Astrocyte (in vitro differentiated cells and primary cell): ENCODE results near the gene SMYD4. TPM values are rescaled to one million over a fixed set of nuclear protein-coding genes. Genes with fewer than 3 reads are reported as not detected.

Experiments used
- DNase-seq: peaks from one replicate; pipeline ENCODE4 v3.0.0-alpha.2; 2010; ENCODE audit warnings: low read depth
- FAIRE-seq: peaks from 2 replicates; lab custom pipeline; 2011; peaks lifted over from hg19 to GRCh38; lab: Jason Lieb, UNC
- H2AFZ ChIP-seq: 2 replicates; pipeline ENCODE4 v1.6.0; 2012; ENCODE audit warnings: low read depth, low read length, inconsistent platforms
- H3K27ac ChIP-seq: 2 replicates; pipeline ENCODE4 v1.5.1; 2011; ENCODE audit warnings: low read depth, low read length, inconsistent platforms
- H3K27me3 ChIP-seq: 2 replicates; pipeline ENCODE4 v1.6.0; 2011; ENCODE audit warnings: low read length, inconsistent platforms; ENCODE audit not compliant: insufficient read depth
- H3K36me3 ChIP-seq: 2 replicates; pipeline ENCODE4 v1.5.1; 2011; ENCODE audit warnings: low read length, inconsistent platforms; ENCODE audit not compliant: insufficient read depth
- H3K4me1 ChIP-seq: 2 replicates; pipeline ENCODE4 v1.5.1; 2011; ENCODE audit warnings: low read length, inconsistent platforms; ENCODE audit not compliant: insufficient read depth
- H3K4me2 ChIP-seq: 2 replicates; pipeline ENCODE4 v1.6.0; 2012; ENCODE audit warnings: low read length, inconsistent platforms
- H3K4me3 ChIP-seq: 2 replicates; pipeline ENCODE4 v1.5.1; 2011; ENCODE audit warnings: low read depth, mild to moderate bottlenecking, low read length, inconsistent platforms; ENCODE audit not compliant: insufficient read depth
- H3K79me2 ChIP-seq: 2 replicates; pipeline ENCODE4 v1.6.0; 2012; ENCODE audit warnings: mild to moderate bottlenecking, low read length, inconsistent platforms; ENCODE audit not compliant: insufficient read depth
- H3K9ac ChIP-seq: 2 replicates; pipeline ENCODE4 v1.6.0; 2012; ENCODE audit warnings: mild to moderate bottlenecking, low read length, inconsistent platforms
- H3K9me3 ChIP-seq: 2 replicates; pipeline ENCODE4 v1.5.1; 2012; ENCODE audit warnings: low read depth, mild to moderate bottlenecking, low read length, inconsistent platforms; ENCODE audit not compliant: insufficient read depth
- H4K20me1 ChIP-seq: 2 replicates; pipeline ENCODE4 v1.6.0; 2012; ENCODE audit warnings: low read length, inconsistent platforms; ENCODE audit not compliant: insufficient read depth
- H3K27ac Mint-ChIP-seq: one replicate; pipeline ENCODE4 v1.8.0; 2021; ENCODE audit warnings: mild to moderate bottlenecking, mixed read lengths; ENCODE audit not compliant: unreplicated experiment
- H3K27me3 Mint-ChIP-seq: one replicate; pipeline ENCODE4 v1.8.0; 2021; ENCODE audit warnings: low read depth, mixed read lengths; ENCODE audit not compliant: unreplicated experiment
- H3K36me3 Mint-ChIP-seq: one replicate; pipeline ENCODE4 v1.8.0; 2021; ENCODE audit warnings: low read depth, mixed read lengths; ENCODE audit not compliant: unreplicated experiment
- H3K4me1 Mint-ChIP-seq: one replicate; pipeline ENCODE4 v1.8.0; 2021; ENCODE audit warnings: low read depth, mixed read lengths; ENCODE audit not compliant: unreplicated experiment
- H3K4me3 Mint-ChIP-seq: one replicate; pipeline ENCODE4 v1.8.0; 2021; ENCODE audit warnings: mild to moderate bottlenecking, moderate library complexity, mixed read lengths; ENCODE audit not compliant: unreplicated experiment
- H3K9me3 Mint-ChIP-seq: one replicate; pipeline ENCODE4 v1.8.0; 2021; ENCODE audit warnings: mild to moderate bottlenecking, mixed read lengths; ENCODE audit not compliant: unreplicated experiment
- EZH2 ChIP-seq: IDR thresholded peaks from 2 replicates; pipeline ENCODE4 v1.6.1; 2012; ENCODE audit warnings: mild to moderate bottlenecking, low read length, inconsistent platforms; ENCODE audit not compliant: insufficient read depth
- total RNA-seq: library from RNA; stranded (reverse); gene quantifications from 2 replicates; pipeline ENCODE4 v1.2.1, GENCODE V29; 2021
- TF ChIP-seq, protein P1 (sequence below): IDR thresholded peaks from 2 replicates; pipeline ENCODE4 v1.5.1; 2011; ENCODE audit warnings: low read depth, mild to moderate bottlenecking, inconsistent platforms, low read length, moderate library complexity; ENCODE audit not compliant: insufficient read depth

Gene SMYD4
- total RNA-seq, 1 donor from 2014 or later = 10.7 TPM

DNA sequence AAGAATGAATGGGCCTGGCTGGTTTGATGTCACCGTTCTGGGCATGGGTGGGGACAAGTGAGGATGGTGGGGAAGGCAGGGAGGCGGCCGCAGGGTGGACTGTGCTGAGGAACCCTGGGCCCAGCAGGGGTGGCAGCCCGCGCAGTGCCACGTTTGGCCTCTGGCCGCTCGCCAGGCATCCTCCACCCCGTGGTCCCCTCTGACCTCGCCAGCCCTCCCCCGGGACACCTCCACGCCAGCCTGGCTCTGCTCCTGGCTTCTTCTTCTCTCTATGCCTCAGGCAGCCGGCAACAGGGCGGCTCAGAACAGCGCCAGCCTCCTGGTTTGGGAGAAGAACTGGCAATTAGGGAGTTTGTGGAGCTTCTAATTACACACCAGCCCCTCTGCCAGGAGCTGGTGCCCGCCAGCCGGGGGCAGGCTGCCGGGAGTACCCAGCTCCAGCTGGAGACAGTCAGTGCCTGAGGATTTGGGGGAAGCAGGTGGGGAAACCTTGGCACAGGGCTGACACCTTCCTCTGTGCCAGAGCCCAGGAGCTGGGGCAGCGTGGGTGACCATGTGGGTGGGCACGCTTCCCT is 74.4 kb downstream of the SMYD4 start:
- H3K79me2 ChIP-seq = no peaks in the 10 kb centered on the region
- H3K4me3 ChIP-seq = no peak overlapping the region
- H3K27ac ChIP-seq = no peak overlapping the region
- H3K9ac ChIP-seq = no peak overlapping the region
- H3K4me2 ChIP-seq = no peak overlapping the region
- TF ChIP-seq EZH2 = no peak
- TF ChIP-seq, protein P1, sequence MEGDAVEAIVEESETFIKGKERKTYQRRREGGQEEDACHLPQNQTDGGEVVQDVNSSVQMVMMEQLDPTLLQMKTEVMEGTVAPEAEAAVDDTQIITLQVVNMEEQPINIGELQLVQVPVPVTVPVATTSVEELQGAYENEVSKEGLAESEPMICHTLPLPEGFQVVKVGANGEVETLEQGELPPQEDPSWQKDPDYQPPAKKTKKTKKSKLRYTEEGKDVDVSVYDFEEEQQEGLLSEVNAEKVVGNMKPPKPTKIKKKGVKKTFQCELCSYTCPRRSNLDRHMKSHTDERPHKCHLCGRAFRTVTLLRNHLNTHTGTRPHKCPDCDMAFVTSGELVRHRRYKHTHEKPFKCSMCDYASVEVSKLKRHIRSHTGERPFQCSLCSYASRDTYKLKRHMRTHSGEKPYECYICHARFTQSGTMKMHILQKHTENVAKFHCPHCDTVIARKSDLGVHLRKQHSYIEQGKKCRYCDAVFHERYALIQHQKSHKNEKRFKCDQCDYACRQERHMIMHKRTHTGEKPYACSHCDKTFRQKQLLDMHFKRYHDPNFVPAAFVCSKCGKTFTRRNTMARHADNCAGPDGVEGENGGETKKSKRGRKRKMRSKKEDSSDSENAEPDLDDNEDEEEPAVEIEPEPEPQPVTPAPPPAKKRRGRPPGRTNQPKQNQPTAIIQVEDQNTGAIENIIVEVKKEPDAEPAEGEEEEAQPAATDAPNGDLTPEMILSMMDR = no peak
- Mint-ChIP-seq H3K27me3 (peaks cover 12% of the 10 kb centered on the region), H3K9me3 (no peaks in the 10 kb centered on the region), H3K36me3 (no peaks in the 10 kb centered on the region), H3K4me1 (no peaks in the 10 kb centered on the region), H3K4me3 (no peak overlapping the region), H3K27ac (no peak overlapping the region)
- peaks cover 4% of the 10 kb centered on the region for H3K27me3 ChIP-seq
- H3K9me3 ChIP-seq = no peaks in the 10 kb centered on the region
- no peaks in the 10 kb centered on the region for H3K36me3 ChIP-seq
- DNase-seq (no peak), FAIRE-seq (no peak)
- H4K20me1 ChIP-seq = no peaks in the 10 kb centered on the region
- no peaks in the 10 kb centered on the region for H3K4me1 ChIP-seq
- no peak overlapping the region for H2AFZ ChIP-seq

DNA sequence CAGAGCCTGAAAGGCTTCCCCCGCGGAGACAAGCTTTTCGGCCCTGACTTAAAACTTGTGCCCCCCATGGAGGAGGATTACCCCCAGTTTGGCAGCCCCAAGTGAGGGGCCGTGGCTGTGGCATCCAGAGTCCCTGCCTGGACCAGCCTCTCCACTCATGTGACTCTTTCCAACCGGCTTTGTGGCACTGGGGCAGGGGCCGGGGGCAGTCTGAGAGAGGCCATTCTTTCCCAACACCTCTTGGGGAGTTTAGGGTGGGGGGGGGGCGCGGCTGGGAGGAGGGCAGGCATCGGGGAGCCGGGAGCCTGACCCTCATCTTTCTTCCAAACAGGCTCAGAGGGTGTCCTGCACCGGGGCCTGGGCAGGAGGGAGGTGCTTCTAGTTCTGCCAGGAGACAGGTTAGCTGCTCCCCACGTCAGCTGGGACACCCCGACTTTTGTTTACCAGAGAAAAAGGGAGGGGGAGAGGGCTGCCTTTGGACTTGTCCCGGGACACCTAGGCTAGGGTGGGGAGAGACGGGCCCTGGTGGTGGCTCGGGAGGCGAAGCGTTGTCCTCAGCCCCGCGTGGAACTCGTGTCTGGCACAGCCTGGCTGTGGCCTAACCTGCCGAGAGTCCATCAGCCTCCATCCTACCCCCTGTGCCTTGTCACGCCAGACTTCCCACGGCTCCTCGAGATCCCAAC is 75.1 kb downstream of the SMYD4 start:
- TF ChIP-seq, protein P1 = no peak
- TF ChIP-seq EZH2 = no peak
- FAIRE-seq (no peak), DNase-seq (no peak)
- Histone ChIP-seq H2AFZ (no peak overlapping the region), H3K4me1 (no peaks in the 10 kb centered on the region), H4K20me1 (no peaks in the 10 kb centered on the region), H3K27me3 (peaks cover 4% of the 10 kb centered on the region), H3K9me3 (no peaks in the 10 kb centered on the region), H3K9ac (no peak overlapping the region), H3K36me3 (no peaks in the 10 kb centered on the region), H3K27ac (no peak overlapping the region), H3K4me2 (no peak overlapping the region), H3K4me3 (no peak overlapping the region), H3K79me2 (no peaks in the 10 kb centered on the region)
- Mint-ChIP-seq H3K4me1 (no peaks in the 10 kb centered on the region), H3K9me3 (no peaks in the 10 kb centered on the region), H3K27me3 (peaks cover 12% of the 10 kb centered on the region), H3K4me3 (no peak overlapping the region), H3K27ac (no peak overlapping the region), H3K36me3 (no peaks in the 10 kb centered on the region)
